HEK293 (cell line): ENCODE data around the gene PBLD.
"Not testable (repeated sequence)": the region's sequence is repeated elsewhere in the genome, so short reads cannot be mapped to it uniquely, and the experiment has no call there.

Source experiments
- CTCF ChIP-seq: fragments of 450-650 bp; formaldehyde crosslinking; IDR thresholded peaks from 2 replicates; pipeline ENCODE4 v1.5.1; 2016; ENCODE audit warnings: missing biosample characterization, missing genetic modification characterization
- INSM2 ChIP-seq: fragments of 450-650 bp; formaldehyde crosslinking; IDR thresholded peaks from 2 replicates; pipeline ENCODE4 v1.5.1; 2016; ENCODE audit warnings: missing biosample characterization, missing genetic modification characterization
- KLF16 ChIP-seq: fragments of 450-650 bp; formaldehyde crosslinking; IDR thresholded peaks from 2 replicates; pipeline ENCODE4 v1.5.1; 2017; ENCODE audit warnings: missing biosample characterization, missing genetic modification characterization
- PRDM4 ChIP-seq: fragments of 450-650 bp; formaldehyde crosslinking; IDR thresholded peaks from 2 replicates; pipeline ENCODE4 v1.5.1; 2017; ENCODE audit warnings: missing biosample characterization, missing genetic modification characterization
- REPIN1 ChIP-seq: fragments of 450-650 bp; formaldehyde crosslinking; IDR thresholded peaks from 2 replicates; pipeline ENCODE4 v1.5.1; 2017; ENCODE audit warnings: missing biosample characterization, missing genetic modification characterization, low read depth
- YY2 ChIP-seq: fragments of 450-650 bp; formaldehyde crosslinking; IDR thresholded peaks from 2 replicates; pipeline ENCODE4 v1.5.1; 2016; ENCODE audit warnings: missing biosample characterization, missing genetic modification characterization
- ZNF146 ChIP-seq: fragments of 450-650 bp; formaldehyde crosslinking; IDR thresholded peaks from 2 replicates; pipeline ENCODE4 v1.5.1; 2016; ENCODE audit warnings: missing biosample characterization, missing genetic modification characterization
- ZNF274 ChIP-seq, 2 experiments: fragments of 200-500 bp in 1 of 2; fragments of 450-650 bp in 1 of 2; sonication (Bioruptor generic) in 1 of 2; formaldehyde crosslinking in 1 of 2; IDR thresholded peaks; 2 replicates each; pipeline versions ENCODE4 v1.5.1 to v1.6.1; 2014 to 2016; ENCODE audit warnings: borderline replicate concordance in 1 of 2, inconsistent platforms in 1 of 2, low read length in 1 of 2, missing biosample characterization in 1 of 2, missing genetic modification characterization in 1 of 2
- ZNF324 ChIP-seq: fragments of 450-650 bp; formaldehyde crosslinking; IDR thresholded peaks from 2 replicates; pipeline ENCODE4 v1.5.1; 2016; ENCODE audit warnings: missing biosample characterization, missing genetic modification characterization

- TF ChIP-seq CTCF (tag by site-specific recombination); YY2 (tag by site-specific recombination); REPIN1 (tag by site-specific recombination); INSM2 (tag by site-specific recombination); ZNF274 (IDR thresholded peaks at IDR 0.05; ENCODE audit: low read length); ZNF274 (tag by site-specific recombination; IDR thresholded peaks at IDR 0.05; ENCODE audit: borderline replicate concordance); ZNF324; ZNF146 (tag by site-specific recombination); KLF16 (tag by site-specific recombination); PRDM4 (tag by site-specific recombination): not testable (repeated sequence)
Observed at GRCh38 chr10:68246397-68246796, 86.3 kb downstream of the PBLD start.
